ENCODE data around the gene LRRTM4. TPM values are rescaled to one million over a fixed set of nuclear protein-coding genes. Genes with fewer than 3 reads are reported as not detected.

Gene LRRTM4
- total RNA-seq, 4 donors from 2014 or later, result not detected

DNA sequence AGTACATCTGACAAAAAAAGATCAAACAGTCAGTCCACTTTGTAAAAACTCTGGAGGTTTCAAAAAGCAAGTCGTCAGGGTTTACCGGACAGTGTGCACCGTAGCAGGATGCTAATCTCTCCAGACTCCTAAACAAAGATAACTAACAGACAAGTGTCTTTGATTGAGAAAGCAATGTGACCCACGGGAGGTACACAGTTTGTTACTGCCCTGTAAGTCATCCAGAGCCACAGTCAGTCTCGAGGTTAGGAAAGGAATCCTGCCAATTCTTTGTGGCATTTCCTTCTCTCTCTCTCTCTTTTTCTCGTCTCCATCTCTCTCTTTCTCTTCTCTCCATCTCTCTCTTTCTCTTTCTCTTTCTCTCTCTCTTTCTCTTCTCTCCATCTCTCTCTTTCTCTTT is 42.8 kb downstream of the LRRTM4 start:
- no peak overlapping the region for H3K4me3 ChIP-seq
- no peak overlapping the region for H3K27ac ChIP-seq
- H3K9me3 ChIP-seq, result no peaks in the 10 kb centered on the region
- no peaks in the 10 kb centered on the region for H3K4me1 ChIP-seq
- no peaks in the 10 kb centered on the region for H3K27me3 ChIP-seq
- no peaks in the 10 kb centered on the region for H3K36me3 ChIP-seq
- TF ChIP-seq, protein P1, sequence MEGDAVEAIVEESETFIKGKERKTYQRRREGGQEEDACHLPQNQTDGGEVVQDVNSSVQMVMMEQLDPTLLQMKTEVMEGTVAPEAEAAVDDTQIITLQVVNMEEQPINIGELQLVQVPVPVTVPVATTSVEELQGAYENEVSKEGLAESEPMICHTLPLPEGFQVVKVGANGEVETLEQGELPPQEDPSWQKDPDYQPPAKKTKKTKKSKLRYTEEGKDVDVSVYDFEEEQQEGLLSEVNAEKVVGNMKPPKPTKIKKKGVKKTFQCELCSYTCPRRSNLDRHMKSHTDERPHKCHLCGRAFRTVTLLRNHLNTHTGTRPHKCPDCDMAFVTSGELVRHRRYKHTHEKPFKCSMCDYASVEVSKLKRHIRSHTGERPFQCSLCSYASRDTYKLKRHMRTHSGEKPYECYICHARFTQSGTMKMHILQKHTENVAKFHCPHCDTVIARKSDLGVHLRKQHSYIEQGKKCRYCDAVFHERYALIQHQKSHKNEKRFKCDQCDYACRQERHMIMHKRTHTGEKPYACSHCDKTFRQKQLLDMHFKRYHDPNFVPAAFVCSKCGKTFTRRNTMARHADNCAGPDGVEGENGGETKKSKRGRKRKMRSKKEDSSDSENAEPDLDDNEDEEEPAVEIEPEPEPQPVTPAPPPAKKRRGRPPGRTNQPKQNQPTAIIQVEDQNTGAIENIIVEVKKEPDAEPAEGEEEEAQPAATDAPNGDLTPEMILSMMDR (IDR thresholded peaks at IDR 0.05), result no peak
- TF ChIP-seq POLR2A (IDR thresholded peaks at IDR 0.05), result no peak
- DNase-seq, result no peak

DNA sequence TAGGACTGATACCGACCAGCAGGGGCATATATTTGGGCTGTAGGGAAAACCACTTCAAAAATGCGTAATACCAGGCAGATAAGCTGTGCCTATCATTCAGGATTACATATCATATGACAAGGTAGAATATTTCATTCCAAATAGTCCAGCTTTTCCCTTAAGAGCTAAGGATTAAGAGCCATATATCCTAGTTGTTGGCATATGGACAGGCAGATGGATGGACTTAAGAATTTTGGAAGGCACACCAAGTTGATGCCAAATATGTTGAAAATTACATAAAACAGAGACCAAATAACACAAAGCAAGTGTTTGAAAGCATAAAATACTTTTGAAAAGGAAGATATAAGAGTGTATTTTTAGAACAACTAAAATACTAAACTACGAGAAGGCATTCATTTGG is 52.1 kb downstream of the LRRTM4 start:
- TF ChIP-seq POLR2A (IDR thresholded peaks at IDR 0.05), result no peak
- TF ChIP-seq, protein P1 (IDR thresholded peaks at IDR 0.05), result no peak
- no peaks in the 10 kb centered on the region for H3K27me3 ChIP-seq
- H3K36me3 ChIP-seq, result no peaks in the 10 kb centered on the region
- no peaks in the 10 kb centered on the region for H3K9me3 ChIP-seq
- no peak overlapping the region for H3K27ac ChIP-seq
- DNase-seq, result no peak
- H3K4me3 ChIP-seq, result no peak overlapping the region
- H3K4me1 ChIP-seq, result no peaks in the 10 kb centered on the region

DNA sequence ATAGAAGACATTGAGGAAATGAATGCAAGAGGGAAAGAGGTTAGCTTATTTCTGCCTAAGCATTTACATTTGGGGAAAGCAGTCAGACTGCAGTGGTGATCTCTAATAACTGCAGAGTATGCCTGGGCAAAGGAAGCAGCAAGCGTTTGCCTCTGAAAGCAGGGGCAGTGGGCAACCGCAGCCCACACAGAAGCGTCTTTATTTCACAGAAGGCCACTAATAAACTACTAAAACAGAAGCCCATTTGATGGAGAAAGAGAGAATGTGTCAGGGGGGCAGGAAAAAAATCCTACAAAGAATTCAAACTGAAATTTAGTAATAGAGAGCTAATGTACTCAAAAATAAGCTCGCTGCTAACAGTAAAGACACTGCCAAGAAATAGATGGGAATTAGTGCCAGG is 53.1 kb downstream of the LRRTM4 start:
- Histone ChIP-seq H3K9me3 (no peaks in the 10 kb centered on the region), H3K36me3 (no peaks in the 10 kb centered on the region), H3K27me3 (no peaks in the 10 kb centered on the region), H3K27ac (no peak overlapping the region), H3K4me3 (no peak overlapping the region), H3K4me1 (no peaks in the 10 kb centered on the region)
- TF ChIP-seq POLR2A (IDR thresholded peaks at IDR 0.05), result no peak
- TF ChIP-seq, protein P1 (IDR thresholded peaks at IDR 0.05), result no peak
- no peak for DNase-seq

DNA sequence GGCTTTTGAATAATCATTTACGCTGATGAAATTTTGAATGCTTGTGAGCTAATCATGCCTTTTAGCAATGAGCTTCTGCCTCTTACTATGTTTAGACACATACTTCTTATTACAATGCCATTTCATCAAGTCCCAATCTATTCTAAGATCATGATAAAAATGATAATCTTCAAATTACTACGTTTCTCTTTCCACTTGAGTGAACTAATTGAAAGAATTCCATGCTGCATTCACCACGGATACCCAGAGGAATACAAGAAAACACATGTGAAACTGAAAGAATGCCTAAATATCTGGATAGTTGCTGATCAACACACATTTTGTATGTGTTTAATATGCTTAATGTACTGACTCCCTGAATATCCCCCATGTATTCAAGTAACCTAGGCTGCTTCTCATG is 62.3 kb downstream of the LRRTM4 start:
- Histone ChIP-seq H3K4me3 (no peak overlapping the region), H3K9me3 (no peaks in the 10 kb centered on the region), H3K27me3 (no peaks in the 10 kb centered on the region), H3K36me3 (no peaks in the 10 kb centered on the region), H3K27ac (no peak overlapping the region), H3K4me1 (no peaks in the 10 kb centered on the region)
- no peak for DNase-seq
- TF ChIP-seq, protein P1 (IDR thresholded peaks at IDR 0.05), result no peak
- no peak for TF ChIP-seq POLR2A (IDR thresholded peaks at IDR 0.05)

DNA sequence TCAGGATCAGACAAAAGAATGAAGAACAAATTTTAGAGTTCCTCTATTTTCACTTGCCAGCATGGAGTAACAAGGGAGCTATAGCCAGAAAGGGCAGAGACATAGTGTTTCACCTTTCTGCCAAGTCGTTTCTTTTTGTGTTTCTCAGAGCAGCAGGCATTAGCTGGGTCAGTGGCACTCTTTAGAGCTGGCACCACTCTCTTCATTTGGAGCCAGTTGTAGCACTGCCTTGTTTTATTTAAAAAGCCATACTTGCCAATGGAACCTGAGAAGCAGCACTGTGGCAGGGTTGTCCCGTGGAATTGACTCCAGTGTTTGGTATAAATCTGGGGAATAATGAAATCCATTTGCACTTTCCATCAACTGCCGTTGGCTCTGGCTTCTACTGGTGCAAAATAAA is 64.0 kb downstream of the LRRTM4 start:
- H3K9me3 ChIP-seq, result no peaks in the 10 kb centered on the region
- no peaks in the 10 kb centered on the region for H3K27me3 ChIP-seq
- H3K36me3 ChIP-seq, result no peaks in the 10 kb centered on the region
- TF ChIP-seq POLR2A (IDR thresholded peaks at IDR 0.05), result no peak
- TF ChIP-seq, protein P1 (IDR thresholded peaks at IDR 0.05), result no peak
- H3K27ac ChIP-seq, result no peak overlapping the region
- no peaks in the 10 kb centered on the region for H3K4me1 ChIP-seq
- no peak overlapping the region for H3K4me3 ChIP-seq
- DNase-seq, result no peak

DNA sequence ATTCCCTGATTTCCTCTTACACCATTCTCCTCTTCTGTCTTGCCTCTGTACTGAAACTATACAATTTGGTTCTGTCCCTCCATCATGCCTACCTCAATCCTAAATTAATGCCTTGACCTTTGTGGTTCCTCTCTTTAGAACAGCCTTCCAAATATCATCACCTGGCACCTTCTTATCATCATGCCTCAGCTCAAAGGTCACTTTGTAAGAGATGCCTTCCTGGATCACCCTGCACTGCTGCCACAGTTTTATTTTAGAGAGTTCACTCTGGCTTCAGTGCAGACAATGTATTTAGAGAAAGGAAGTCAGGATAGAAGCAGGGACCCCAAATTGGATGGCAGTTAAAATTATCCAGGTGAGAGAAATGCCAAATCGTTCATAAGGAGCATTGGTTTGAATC is 64.5 kb downstream of the LRRTM4 start:
- Histone ChIP-seq H3K4me1 (no peaks in the 10 kb centered on the region), H3K36me3 (no peaks in the 10 kb centered on the region), H3K4me3 (no peak overlapping the region), H3K9me3 (no peaks in the 10 kb centered on the region), H3K27me3 (no peaks in the 10 kb centered on the region), H3K27ac (no peak overlapping the region)
- no peak for DNase-seq
- TF ChIP-seq POLR2A (IDR thresholded peaks at IDR 0.05), result no peak
- TF ChIP-seq, protein P1 (IDR thresholded peaks at IDR 0.05), result no peak
